ENCODE measurements around the gene MAP4.

GRCh38 chr3:47907784-47908183 lies 108.4 kb downstream of the MAP4 start:
- no peak for TF ChIP-seq CTCF (IDR thresholded peaks at IDR 0.05)
- no peak for TF ChIP-seq POLR2A (IDR thresholded peaks at IDR 0.05)

All from body of pancreas (tissue), 4 donors.